NCI-H446 (cell line): Measurements from ENCODE around the gene OTUD3.
"Not testable (repeated sequence)": the region's sequence is repeated elsewhere in the genome, so short reads cannot be mapped to it uniquely, and the experiment has no call there.

Experiments used
- DNase-seq, 2 experiments: peaks; one replicate each; lab custom pipeline; 2025; lab: John Stamatoyannopoulos, UW

Gene OTUD3

DNA sequence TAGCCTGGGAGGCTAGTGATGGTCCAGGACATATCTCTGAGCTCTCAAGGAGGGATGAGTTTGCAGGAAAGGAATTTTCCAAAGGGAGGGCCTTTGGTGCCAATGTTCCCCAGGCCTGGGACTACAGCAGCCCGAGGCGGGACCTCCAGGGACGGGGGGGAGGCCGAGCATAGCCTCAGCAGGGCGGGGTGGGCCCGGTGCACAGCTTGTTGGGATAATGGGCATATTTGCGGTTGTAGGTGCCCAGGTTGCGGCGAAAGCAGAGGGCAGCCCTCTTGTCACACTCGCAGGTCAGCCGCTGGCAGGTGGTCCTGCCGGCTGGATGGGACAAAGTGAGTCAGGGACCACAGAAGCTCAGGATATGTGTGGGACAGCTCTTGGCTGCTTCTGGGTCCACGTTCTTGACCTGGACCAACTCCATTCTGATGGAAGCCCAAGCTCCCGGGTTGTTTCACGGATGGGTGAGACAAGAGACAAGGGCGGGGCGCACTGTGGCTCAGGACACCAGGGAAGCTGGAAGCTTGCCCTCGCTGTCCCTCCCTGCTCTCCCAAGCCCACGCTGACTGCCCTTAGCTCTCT, 38.0 kb downstream of the OTUD3 start:
- DNase-seq, result no peak

DNA sequence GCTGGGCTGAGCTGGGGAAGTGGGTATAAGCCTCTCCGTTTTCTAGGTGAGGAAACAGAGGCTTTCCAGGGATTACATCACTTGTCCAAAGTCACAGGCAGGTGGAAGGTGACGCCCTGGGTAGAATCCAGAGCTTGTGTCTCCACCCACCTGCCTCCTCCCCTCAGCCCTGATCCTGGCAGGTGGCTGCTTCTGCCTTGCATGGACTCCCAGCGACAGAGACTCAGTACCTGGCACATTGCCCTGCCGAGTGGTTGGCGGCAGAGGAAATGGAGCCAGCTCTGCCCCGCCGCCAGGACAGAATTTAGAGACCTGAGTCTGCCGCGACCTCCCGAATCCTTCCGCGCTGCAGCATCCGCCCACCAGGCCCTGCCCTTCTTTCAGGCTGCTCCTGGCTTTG, 39.1 kb downstream of the OTUD3 start:
- DNase-seq, result peak in 1 of 2 experiments; percentile 20

DNA sequence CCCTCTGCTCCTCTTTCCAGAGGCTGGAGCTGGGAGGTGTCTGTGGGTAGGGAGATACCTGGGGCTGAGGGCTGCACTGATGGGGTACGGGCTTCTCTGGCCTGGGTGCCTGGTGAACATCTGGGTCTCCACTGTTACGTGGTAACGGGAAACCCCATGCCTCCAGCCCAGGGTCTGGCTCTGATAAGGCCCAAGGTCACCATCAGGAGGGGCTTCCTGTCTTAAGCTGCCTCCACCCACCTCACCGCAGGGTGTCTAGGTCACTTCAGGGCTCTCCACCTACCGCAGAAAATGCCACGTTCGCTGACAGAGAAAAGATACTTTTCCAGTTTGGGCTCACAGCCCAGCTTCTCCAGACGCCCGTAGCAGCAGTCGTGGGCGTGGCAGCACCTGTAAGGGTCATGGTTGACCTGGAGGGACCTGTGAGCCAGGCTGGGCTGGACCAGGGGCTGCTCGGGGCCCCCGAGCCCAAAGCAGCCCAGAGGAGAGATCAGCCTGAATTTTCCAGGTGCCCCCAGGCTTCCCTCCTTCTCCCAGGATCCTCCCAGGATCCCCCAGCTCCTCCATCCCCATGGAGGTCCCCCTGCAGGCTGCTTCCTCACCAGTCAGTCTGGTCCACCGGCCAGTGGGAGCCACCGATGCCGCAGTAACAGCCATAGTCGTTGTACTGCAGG, 40.0 kb downstream of the OTUD3 start:
- DNase-seq, result no peak

DNA sequence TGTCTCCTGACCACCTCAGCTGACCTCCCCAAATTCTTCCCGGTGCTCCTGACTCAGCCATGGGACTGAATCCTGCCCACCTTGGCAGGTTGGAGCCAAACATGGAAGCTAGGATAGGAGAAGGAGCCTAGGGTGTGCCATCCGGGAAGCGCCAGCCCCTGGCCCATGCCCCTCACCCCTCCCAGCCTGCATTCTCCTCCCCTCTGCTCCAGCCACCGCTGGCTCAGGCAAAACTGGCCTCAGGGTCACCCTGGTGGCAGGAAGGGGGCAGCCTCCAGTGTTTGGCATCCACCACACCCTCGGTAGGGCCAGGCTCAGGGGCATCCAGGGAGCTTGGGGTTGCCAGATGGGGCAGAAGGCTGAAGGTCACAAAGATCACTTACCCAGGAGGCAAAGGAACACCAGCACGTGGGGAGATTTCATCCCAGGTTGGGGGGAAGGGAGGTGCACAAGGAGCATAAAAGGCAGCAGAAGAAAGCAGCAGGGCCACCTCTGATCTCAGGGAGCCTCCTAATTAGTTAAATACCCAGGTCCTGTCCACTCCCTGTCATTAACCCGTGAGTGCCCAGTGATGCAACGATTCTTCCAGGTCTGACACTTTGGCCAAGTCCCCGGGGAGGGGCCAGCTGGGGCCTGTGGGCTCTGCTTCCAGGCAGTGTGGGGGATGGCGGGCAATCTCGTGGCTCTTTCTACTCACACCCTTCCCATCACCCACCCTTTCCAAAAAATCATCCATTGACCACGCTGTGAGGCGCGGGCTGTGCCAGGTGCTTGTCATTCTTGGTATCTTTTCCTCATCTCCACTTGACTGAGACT, 41.1 kb downstream of the OTUD3 start, which contains the start of gene PLA2G2E:
Gene PLA2G2E (minus strand): TSS at position 481 of the 816 bp plus-strand sequence. CDS start 58 bp downstream, at position 423.
- no peak for DNase-seq

DNA sequence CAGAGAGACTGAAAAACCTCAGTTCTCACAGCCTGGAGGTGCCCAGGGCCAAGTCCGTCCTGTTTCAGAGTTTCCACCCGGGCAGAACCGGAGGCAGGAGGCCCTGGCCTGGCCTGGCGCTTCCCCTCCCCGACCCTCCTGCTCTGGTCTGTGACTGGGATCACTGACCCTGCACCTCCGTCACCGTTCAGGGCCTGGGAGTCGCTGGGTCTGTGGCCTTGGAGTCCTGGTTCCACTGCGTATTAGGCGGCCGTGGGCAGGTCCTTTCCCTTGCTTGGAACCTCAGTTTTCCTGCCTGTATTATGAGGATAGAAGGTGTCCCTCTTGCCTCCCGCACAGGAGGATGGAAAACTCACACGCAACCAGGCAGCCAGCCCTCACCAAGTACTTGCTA, 41.8 kb downstream of the OTUD3 start:
- no peak for DNase-seq

DNA sequence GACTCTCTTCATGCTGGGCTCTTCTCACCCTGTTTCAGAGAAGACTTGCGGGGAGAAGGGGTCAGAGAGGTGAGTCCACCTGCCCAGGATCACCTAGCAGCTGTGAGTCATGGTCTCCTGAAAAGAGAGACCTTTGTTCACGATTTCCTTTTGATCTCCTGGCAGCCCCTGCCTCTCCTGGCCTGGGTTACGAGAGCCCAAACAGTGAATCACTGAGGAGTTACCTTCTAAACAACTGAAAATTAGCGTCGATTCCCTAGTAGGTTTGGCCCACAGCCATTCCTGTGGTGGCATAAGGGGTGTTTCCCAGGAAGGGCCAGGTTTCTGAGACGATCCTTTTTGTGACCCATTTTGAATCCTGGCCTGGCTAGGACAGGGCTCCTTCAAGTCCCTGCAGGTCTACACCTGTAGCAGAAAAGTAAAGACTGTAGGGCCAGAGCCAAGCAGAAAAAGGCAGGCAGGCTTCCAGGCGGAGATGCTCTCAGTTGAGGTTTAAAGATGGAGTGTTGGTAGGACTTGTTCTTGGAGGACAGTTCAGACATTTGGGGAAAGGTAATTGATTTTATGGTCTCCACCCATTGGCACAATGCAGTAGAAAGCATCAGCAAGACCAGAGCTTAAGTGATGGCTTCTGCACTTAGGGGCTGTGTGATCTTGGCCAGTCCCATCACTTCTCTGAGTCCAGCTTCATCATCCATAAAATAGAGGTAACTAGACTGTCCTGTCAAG, 43.3 kb downstream of the OTUD3 start:
- DNase-seq, result no peak

DNA sequence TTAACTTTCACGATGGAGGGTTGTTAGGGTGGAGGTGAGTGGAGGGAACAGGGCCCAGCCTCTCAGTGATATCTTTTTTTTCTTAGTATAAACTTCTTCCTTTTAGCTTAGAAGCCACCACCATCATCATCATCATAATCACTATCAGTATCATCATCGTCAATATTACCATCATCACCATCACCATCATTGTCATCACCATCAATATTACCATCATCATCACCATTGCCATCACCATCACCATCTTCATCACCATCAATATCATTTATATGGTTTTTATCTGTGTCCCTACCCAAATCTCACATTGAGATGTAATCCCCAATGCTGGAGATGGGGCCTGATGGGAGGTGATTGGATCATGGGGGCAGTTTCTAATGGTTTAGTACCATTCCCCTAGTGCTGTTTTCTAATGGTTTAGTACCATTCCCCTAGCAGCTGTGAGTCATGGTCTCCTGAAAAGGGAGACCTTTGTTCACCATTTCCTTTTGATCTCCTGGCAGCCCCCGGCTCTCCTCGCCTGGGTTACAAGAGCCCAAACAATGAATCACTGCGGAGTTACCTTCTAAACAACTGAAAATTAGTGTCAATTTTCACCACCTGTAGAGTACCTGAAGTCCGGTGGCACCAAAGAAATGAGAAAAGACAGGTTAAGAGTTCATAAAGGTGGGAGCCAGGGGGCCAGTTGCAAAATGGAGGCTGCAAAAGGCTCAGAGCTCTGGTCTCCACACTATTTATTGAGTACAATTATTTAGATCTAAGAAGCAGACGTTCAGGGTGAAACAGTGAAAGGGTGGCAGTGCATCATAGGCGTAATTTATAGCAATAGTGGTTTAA, 44.3 kb downstream of the OTUD3 start:
- no peak for DNase-seq

DNA sequence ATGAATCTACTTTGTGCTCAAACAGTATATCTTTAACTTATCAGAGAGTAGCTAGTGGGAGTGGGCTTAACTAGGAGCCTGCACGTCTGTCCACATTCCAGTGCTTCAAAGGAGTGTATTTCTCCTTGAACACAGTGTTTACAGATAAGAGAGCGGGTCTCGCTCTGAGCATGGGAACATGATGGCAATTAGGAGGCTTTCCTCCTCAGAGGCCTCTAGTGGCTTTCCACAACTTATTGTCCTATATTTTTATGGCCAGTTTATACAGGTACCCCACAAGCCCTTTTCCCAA, 44.9 kb downstream of the OTUD3 start:
- not testable (repeated sequence) for DNase-seq

DNA sequence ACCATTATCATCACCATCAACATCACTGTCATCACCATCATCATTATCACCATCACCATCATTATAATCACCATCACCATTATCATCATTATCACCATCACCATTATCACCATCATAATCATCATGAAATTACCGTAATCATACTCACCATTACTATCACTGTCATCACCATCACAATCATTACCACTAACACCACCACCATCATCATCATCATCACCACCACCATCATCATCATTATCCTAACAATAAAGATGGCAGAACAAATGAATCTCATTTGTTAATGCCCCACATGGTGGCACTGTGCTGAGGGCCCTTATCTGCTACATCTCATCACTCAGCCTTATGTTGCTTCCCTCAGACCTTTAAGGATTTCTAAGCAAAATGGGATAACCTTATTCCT, 50.7 kb downstream of the OTUD3 start:
- DNase-seq, result no peak

DNA sequence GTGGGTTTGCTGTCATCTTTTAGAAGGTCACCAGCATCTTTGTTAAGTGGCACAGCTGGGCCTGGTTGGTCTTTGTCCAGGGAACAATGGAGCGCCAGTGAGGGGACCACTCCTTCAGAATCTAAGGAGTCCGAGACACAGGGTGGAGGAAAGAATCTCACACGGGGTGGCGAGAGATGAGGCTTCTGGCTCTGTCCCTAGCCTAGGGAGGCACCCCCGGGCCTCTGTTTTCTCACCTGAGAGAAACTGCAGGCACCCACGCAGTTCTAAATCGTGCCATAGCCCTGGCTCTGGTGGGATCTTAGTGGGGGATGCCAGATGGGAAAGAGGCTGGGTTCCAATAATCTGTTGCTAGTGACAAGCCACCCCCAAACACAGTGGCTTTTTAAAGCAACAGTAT, 52.1 kb downstream of the OTUD3 start:
- no peak for DNase-seq

DNA sequence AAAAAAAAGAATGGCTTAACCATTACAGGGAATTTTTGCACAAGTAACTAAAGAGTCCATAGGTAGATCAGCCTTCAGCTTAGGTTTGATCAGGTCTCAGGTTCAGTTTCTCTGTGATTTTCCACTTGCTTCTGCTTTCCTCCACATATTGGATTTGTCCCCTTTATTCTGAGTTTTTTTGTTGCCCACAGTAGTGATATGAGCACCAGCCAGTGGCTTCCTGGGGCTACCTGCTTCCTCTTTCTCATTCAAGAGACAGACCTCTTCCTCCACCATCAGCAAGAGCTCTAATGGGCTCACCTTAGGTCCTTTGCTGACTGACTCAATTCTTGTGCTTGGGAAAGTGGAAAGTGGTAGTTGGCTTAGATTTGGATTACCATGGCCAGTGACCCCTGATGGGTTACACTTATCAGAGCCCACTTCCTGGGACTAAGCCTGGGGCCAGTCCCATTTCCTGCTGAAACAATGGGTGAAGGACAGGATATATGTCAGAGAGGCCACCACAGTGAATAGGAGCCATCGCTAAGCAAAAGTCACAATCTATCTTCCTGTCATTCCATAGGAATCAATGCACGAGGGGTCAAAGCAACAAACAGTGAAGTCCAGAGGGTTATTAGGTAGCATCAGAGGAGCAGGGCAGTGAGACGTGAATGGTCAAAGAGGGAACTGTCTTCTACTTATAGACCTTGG, 54.0 kb downstream of the OTUD3 start:
- no peak for DNase-seq

DNA sequence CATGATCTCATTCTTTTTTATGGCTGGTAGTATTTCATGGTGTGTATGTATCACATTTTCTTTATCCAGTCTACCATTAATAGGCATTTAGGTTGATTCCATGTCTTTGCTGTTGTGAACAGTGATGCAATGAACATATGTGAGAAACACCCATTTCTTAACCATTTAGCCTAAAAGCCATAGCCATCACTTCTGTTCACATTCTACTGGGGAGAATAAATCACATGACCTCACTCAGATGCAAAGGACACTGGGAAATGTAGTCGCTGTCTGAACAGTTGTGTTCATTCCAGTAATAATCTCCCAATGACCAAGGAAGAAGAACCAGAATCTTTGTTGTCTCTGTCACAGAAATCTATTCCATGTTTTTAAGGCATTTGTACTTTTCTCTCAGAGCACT, 56.3 kb downstream of the OTUD3 start:
- no peak for DNase-seq

DNA sequence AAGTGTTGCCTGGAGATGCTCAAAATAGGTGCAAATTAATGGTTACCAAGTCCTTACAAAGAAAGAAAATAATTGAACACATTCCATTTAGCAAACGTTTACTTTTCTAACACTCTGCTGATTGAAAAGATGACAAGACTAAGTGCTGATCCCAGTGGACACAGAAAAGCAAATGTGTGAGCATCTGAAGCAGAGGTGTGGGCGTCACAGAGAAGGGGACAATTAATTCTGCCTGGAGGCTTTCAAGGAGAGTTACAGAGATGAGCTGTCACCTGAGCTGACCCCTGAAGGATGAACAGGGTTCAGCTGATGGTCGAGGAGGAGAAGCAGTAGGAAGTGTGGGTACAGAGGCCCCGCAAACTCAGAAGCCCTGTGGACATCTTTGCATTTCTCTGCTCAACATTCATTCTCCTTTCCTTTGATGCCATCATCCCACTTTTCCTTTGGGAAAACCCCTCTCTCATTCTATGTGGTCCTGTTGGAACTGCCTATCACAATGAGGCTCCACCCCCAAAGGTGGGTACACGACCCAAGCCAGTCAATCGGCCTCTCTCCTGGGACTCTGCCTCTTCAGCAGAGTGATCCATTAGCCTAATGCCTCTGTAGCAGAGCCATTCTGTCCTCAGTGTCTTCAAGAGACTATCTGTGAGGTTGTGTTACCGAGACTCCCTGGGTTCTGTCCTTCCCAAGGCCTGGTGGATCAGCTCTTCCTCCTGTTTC, 58.5 kb downstream of the OTUD3 start:
- no peak for DNase-seq

DNA sequence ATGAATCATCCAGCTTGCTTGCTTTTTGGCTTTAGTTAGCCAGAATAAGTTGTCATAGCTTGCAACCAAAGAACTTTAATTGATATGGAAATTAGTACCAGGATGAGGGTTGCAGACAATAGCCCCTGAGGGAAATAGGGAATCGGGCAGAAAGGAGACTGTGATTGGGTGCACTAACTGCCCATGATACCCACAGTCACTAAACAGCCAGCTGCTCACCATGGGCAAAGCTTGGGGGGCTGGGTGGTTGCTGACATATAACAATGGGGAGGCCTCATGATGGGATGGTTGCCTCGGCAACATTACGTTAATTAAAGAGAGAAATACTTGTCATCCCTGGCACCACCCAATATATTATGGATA, 59.0 kb downstream of the OTUD3 start:
- DNase-seq, result no peak

DNA sequence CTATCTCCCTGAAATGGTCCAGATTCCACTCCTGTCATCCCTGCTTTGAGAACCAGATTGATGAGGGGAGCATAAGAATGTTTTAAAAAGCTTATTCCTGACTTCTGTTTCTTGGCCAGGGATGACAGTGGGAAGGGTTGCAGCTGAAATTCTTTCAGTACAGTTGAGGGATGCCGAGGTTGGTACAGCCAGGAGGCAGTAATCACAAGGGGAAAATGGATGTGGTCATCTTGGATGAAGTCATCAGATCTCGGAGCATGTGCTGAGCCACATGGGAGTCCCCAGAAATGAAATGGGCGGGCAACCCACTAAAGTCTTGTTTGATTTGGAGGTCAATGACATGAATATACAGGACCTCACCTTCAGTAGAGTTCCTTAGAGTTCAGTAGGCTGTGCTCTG, 59.9 kb downstream of the OTUD3 start:
- DNase-seq, result no peak

DNA sequence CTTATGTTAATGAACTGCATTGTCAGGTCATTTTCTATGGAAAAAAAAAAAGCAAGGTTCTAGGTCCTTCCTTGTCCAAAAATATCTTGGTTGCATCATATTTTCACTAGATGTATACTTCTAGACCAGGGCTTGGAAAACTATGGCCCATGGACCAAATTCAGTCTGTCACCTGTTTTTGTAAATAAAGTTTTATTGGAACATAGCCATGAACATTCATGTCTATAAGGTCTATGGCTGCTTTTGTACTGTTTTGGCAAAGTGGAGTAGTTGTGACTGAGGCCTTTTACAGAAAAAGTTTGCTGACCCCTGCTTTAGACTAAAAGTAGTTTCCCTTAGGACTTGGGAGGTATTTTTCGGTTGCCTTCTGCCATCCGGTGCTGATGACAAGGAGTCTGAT, 60.5 kb downstream of the OTUD3 start:
- DNase-seq, result no peak

DNA sequence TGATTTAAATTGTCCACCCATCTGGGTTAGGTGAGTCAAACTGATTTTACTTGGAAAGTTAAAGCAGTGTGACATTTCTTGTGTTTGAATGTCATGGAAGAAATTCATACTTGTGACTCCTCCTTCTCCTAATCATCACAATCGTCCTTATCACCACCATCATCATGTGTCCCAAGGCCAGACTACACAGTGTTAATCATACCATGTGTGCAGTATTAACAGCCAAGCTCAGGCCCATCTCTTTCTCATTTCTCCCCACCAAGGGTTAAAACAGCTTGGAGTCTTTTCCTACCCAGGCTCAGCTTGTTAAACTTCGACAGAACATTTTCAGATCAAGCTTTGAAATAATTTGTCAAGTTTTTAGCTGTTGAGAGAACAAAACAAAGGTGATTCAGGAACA, 63.7 kb downstream of the OTUD3 start:
- DNase-seq, result no peak

DNA sequence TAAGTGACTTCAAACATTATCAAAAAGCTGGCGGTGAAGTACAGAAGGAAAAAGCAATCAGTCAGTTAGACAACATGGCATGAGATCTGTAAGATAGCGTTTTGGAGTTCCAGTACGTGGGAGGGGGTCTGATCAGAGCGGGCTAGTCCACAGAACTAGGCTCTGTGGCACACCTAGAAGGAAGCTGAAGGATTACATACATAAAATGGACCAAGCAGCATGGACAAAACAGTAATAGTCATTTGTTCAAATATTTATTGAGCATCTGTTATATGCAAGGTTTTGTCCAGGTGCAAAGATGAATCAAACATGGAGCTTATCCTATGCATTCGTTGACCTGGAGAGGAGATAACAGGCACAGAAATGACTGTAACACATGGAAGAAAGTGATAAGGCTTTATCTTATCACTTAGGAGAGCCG, 64.1 kb downstream of the OTUD3 start:
- no peak for DNase-seq

DNA sequence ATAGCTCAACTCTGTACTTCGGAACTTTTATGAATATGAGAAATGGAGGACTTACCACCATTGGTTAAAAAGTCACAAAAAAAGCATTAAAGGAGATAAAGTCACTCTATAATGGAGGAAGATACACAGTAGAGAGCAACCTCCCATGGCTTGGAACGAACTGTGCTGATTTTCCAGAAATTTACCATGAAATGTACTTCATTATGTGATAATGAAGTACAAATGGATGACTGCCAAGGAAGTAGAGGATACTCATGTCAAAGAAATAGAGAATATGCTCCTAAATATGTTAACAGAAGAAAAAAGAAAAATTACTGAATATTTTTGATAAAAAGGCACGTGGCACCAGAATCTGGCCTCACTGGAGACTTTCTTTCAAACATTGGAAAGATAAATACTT, 64.8 kb downstream of the OTUD3 start:
- DNase-seq, result no peak

DNA sequence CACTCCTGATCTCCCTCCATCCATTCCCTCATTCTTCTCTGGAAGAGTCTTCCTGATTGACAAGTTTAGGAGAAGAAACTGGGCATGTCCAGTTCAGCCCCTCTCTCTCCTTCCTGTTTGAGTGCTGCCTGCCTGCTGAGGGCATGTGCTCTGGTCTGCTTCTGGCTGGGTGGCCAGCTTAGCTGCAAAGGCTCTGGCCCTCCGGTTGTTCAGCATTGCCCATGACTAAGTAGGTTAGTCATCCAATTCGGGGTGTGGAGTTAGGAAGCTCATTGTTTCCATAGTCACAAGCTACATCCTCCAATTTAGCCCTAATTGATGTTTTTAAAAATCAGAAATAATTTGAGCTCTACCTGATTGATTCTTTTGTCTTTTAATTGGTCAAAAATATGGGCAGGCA, 66.8 kb downstream of the OTUD3 start:
- no peak for DNase-seq

DNA sequence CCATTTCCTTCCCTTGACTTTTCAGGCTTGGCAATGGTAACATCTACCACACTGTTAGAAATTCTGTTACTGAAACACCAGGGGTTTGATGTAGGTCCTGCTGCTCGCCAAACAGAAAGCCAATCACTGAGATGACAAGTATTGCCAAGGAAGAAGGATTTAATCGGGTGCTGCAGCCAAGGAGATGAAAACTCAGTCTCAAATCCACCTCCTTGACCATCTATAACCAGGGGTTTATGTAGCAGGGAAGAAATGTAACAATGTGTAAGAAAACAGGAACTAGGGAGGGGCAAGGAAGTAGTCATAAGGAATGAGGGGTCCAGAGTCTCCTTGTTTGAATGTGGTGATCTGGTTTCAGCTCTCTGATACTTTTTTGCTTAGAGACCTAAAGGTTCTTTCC, 71.9 kb downstream of the OTUD3 start:
- no peak for DNase-seq
